HepG2 (cell line): ENCODE measurements around the gene SDHAF1. TPM values are rescaled to one million over a fixed set of nuclear protein-coding genes. Genes with fewer than 3 reads are reported as not detected.

ENCODE experiments used
- ATF7-NPFF ChIP-seq: sonication (generic); formaldehyde crosslinking; IDR thresholded peaks from 2 replicates; pipeline ENCODE4 v1.8.1; 2023; ENCODE audit warnings: mild to moderate bottlenecking, low read depth, missing genetic modification reagents, moderate library complexity
- CEBPG ChIP-seq: IDR thresholded peaks from 2 replicates; pipeline ENCODE4 v1.6.1; 2016
- ERF ChIP-seq: IDR thresholded peaks from 2 replicates; pipeline ENCODE4 v1.6.1; 2018; ENCODE audit warnings: missing biosample characterization, missing genetic modification reagents
- ISL2 ChIP-seq: sonication (generic); formaldehyde crosslinking; IDR thresholded peaks from 2 replicates; pipeline ENCODE4 v1.5.0; 2020; ENCODE audit warnings: missing genetic modification reagents
- JUNB ChIP-seq: sonication (generic); formaldehyde crosslinking; IDR thresholded peaks from 2 replicates; pipeline ENCODE4 v1.8.0; 2022; ENCODE audit warnings: missing genetic modification reagents, mild to moderate bottlenecking, borderline replicate concordance
- PAXIP1 ChIP-seq: sonication (generic); formaldehyde crosslinking; conservative IDR thresholded peaks from 2 replicates; pipeline ENCODE4 v1.4.0; 2020; ENCODE audit warnings: mild to moderate bottlenecking, missing genetic modification reagents, moderate library complexity
- SIX4 ChIP-seq: sonication (generic); formaldehyde crosslinking; IDR thresholded peaks from 2 replicates; pipeline ENCODE4 v1.4.0; 2020; ENCODE audit warnings: missing genetic modification reagents
- ZMYM4 ChIP-seq: sonication (generic); formaldehyde crosslinking; IDR thresholded peaks from 2 replicates; pipeline ENCODE4 v1.8.1; 2023; ENCODE audit warnings: mild to moderate bottlenecking, missing genetic modification reagents
- ZNF160 ChIP-seq: sonication (generic); formaldehyde crosslinking; IDR thresholded peaks from 2 replicates; pipeline ENCODE4 v1.8.0; 2022; ENCODE audit warnings: mild to moderate bottlenecking, inconsistent platforms, missing genetic modification reagents
- ZNF367 ChIP-seq: sonication (generic); formaldehyde crosslinking; IDR thresholded peaks from 2 replicates; pipeline ENCODE4 v1.4.0; 2020; ENCODE audit warnings: missing genetic modification reagents, borderline replicate concordance
- ZNF431 ChIP-seq: sonication (generic); formaldehyde crosslinking; IDR thresholded peaks from 2 replicates; pipeline ENCODE4 v1.9.0; 2022; ENCODE audit warnings: missing genetic modification reagents, low read depth, mild to moderate bottlenecking, borderline replicate concordance
- ZNF44 ChIP-seq: sonication (generic); formaldehyde crosslinking; IDR thresholded peaks from 2 replicates; pipeline ENCODE4 v1.5.1; 2020; ENCODE audit warnings: mild to moderate bottlenecking, missing genetic modification reagents
- ZNF574 ChIP-seq: sonication (generic); formaldehyde crosslinking; IDR thresholded peaks from 2 replicates; pipeline ENCODE4 v1.4.0; 2020; ENCODE audit warnings: missing genetic modification reagents
- ZNF674 ChIP-seq: sonication (generic); formaldehyde crosslinking; IDR thresholded peaks from 2 replicates; pipeline ENCODE4 v1.5.0; 2020; ENCODE audit warnings: low read depth, mild to moderate bottlenecking, missing genetic modification reagents
- polyA plus RNA-seq, 8 experiments: library from polyadenylated mRNA; depleted of rRNA in 3 of 8; stranded (reverse) in 7 of 8; unstranded in 1 of 8; fragments of >200 nt; fragmentation: Illumina TruSeq in 4 of 8; extraction: Trizol in 4 of 8; gene quantifications; 2 replicates each; pipeline versions ENCODE4 v1.2.1 to v1.2.3, GENCODE V29; 2011 to 2016; ENCODE audit warnings: low read depth in 4 of 8, missing spikeins in 1 of 8, mixed read lengths in 1 of 8; ENCODE audit not compliant: insufficient read depth in 1 of 8
- total RNA-seq, 5 experiments: library from RNA; depleted of rRNA; stranded (reverse); fragments of >200 nt; fragmentation: Illumina TruSeq; extraction: Trizol; gene quantifications; 2 replicates each; pipeline ENCODE4 v1.2.3, GENCODE V29; 2016; ENCODE audit warnings: low read depth in 1 of 5
- TF ChIP-seq, protein P1 (sequence below): sonication (generic); formaldehyde crosslinking; IDR thresholded peaks from 2 replicates; pipeline ENCODE4 v1.9.0; 2022; ENCODE audit warnings: low read depth, missing genetic modification reagents
- TF ChIP-seq, protein P2 (sequence below): sonication (generic); formaldehyde crosslinking; IDR thresholded peaks from 2 replicates; pipeline ENCODE4 v1.4.0; 2020; ENCODE audit warnings: missing genetic modification reagents
- TF ChIP-seq, protein P3 (sequence below): sonication (generic); formaldehyde crosslinking; IDR thresholded peaks from 2 replicates; pipeline ENCODE4 v1.5.1; 2020; ENCODE audit warnings: missing genetic modification reagents, mild to moderate bottlenecking, borderline replicate concordance

Gene SDHAF1
- total and polyA plus RNA-seq, 2 of the 13 experiments (the other 11 are each of a cell fraction or from before 2014, with no cell fraction given), result 17.8 to 22.8 TPM

DNA sequence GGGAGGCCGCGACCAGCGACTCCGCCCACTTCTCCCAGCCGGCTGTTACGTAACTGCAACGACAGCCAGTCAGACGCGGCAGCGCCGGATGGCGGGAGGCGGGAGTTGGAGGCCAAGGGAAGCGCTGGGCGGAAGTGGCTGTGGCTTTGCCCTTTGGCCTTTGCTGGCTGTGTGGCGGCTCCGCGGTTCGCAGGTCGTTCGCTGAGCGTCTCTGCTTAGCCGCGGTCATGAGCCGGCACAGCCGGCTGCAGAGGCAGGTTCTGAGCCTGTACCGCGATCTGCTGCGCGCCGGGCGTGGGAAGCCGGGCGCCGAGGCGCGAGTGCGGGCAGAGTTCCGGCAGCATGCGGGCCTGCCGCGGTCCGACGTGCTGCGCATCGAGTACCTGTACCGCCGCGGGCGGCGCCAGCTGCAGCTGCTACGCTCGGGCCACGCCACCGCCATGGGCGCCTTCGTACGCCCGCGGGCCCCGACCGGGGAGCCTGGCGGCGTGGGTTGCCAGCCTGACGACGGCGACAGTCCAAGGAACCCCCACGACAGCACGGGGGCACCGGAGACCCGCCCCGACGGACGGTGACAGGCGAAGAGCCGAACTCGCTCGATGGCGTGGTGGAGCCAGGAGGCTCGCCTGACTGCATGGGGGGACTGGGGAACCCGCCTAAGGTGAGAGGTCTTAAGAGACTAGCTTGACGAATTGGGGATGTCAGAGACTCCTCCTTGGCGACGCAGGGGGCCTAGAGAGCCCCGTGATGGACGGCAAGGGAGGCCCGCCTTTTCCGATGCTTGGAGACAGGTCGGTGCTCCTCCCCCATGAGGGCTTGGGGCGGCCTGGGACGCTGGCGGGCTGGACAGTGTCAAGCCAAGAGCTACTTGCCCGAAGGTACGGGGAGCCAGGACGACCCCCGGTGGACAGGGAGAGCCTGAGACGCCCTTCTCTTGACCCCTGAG is at the start of gene SDHAF1 (continued):
- TF ChIP-seq ZNF574 (peak; percentile 74), SIX4 (CRISPR knock-in tag) (0 out of 2 replicates have a peak, but pooled peaks have one; percentile 25), ZNF44 (CRISPR knock-in tag) (no peak), ZNF160 (no peak; the same call in 1 of the 2 replicates), PAXIP1 (peak; percentile 76), ZNF367 (no peak), JUNB (CRISPR knock-in tag) (0 out of 2 replicates have a peak, but pooled peaks have one; percentile 25), ZMYM4 (CRISPR knock-in tag) (peak; percentile 72), ISL2 (CRISPR knock-in tag) (peak; percentile 46), ATF7-NPFF (CRISPR knock-in tag) (peak; percentile 63), ERF (peak; percentile 79), ZNF431 (CRISPR knock-in tag) (peak; percentile 65; the same call in 1 of the 2 replicates), CEBPG (CRISPR knock-in tag) (peak; percentile 97), ZNF674 (no peak)
- TF ChIP-seq, protein P1, sequence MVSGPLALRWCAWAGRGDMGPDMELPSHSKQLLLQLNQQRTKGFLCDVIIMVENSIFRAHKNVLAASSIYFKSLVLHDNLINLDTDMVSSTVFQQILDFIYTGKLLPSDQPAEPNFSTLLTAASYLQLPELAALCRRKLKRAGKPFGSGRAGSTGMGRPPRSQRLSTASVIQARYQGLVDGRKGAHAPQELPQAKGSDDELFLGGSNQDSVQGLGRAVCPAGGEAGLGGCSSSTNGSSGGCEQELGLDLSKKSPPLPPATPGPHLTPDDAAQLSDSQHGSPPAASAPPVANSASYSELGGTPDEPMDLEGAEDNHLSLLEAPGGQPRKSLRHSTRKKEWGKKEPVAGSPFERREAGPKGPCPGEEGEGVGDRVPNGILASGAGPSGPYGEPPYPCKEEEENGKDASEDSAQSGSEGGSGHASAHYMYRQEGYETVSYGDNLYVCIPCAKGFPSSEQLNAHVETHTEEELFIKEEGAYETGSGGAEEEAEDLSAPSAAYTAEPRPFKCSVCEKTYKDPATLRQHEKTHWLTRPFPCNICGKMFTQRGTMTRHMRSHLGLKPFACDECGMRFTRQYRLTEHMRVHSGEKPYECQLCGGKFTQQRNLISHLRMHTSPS, result no peak
- TF ChIP-seq, protein P2, sequence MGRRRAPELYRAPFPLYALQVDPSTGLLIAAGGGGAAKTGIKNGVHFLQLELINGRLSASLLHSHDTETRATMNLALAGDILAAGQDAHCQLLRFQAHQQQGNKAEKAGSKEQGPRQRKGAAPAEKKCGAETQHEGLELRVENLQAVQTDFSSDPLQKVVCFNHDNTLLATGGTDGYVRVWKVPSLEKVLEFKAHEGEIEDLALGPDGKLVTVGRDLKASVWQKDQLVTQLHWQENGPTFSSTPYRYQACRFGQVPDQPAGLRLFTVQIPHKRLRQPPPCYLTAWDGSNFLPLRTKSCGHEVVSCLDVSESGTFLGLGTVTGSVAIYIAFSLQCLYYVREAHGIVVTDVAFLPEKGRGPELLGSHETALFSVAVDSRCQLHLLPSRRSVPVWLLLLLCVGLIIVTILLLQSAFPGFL (CRISPR knock-in tag), result no peak
- TF ChIP-seq, protein P3, sequence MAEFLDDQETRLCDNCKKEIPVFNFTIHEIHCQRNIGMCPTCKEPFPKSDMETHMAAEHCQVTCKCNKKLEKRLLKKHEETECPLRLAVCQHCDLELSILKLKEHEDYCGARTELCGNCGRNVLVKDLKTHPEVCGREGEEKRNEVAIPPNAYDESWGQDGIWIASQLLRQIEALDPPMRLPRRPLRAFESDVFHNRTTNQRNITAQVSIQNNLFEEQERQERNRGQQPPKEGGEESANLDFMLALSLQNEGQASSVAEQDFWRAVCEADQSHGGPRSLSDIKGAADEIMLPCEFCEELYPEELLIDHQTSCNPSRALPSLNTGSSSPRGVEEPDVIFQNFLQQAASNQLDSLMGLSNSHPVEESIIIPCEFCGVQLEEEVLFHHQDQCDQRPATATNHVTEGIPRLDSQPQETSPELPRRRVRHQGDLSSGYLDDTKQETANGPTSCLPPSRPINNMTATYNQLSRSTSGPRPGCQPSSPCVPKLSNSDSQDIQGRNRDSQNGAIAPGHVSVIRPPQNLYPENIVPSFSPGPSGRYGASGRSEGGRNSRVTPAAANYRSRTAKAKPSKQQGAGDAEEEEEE (CRISPR knock-in tag), result no peak
